ENCODE results near the gene NFYB. TPM values are rescaled to one million over a fixed set of nuclear protein-coding genes. Genes with fewer than 3 reads are reported as not detected.
"Not testable (repeated sequence)": the region's sequence is repeated elsewhere in the genome, so short reads cannot be mapped to it uniquely, and the experiment has no call there.

NFYB gene
- 19.0 and 22.1 TPM in 2 replicates for total RNA-seq (2014; rRNA removed; shearing (Covaris generic))
- 11.9 and 16.5 TPM in 2 replicates for polyA plus RNA-seq (2015; cell fraction: cytosol; rRNA removed)
- polyA plus RNA-seq (2015; cell fraction: nucleus; rRNA removed), result 29.5 and 37.7 TPM in 2 replicates

- peak; percentile 98 for DNase-seq (ENCODE audit: low read depth, low spot score)
- in situ Hi-C loops (cut with HindIII; ENCODE audit: low pct_unique_long_range_greater_than_20kb, low sequenced_read_pairs), result no loop called here
Measured at GRCh38 chr12:104137902-104138796, at the start of gene NFYB. Gene NFYB (minus strand): TSS chr12:104138210. CDS start chr12:104135453, 2,757 bp downstream.

DNA sequence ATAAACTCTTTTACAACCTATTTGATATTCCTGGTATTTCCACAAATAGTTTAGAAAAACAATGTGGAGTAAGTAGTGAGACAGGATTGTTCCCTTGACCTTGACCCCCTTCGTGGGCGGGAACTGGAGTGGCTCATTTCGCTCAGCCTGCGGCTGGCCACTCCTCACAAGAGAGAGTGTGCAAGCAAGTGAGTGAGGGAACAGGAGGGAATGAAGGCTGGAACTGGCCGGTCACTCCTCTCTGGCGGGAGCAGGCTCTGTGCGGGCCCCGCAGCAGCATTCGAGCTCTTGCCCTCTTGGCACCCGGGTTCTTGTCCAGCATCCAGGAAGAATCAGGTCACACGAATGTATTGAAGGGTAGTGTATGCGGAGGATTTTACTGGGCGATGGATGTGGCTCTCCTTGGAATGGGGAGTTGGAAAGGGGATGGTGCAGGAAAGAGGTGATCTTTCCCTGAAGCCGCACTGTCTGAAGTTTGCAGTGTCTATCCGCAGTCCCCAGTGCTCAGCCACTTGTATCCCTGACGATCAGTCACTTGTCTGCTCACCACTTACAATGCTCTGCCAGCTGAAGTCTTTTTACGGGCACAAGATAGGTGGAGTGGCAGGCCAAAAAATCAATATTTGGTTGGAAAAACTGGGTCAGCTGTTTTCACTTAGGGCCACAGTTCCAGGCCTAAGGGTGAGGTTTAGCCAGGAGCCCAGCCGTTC is 49.6 kb upstream of the NFYB start:
- in situ Hi-C loops (cut with HindIII; ENCODE audit: low pct_unique_long_range_greater_than_20kb, low sequenced_read_pairs), result no loop called here
- DNase-seq (ENCODE audit: low read depth, low spot score), result no peak

GRCh38 chr12:104183443-104183842 is 45.4 kb upstream of the NFYB start:
- in situ Hi-C loops (cut with HindIII; ENCODE audit: low pct_unique_long_range_greater_than_20kb, low sequenced_read_pairs), result no loop called here
- no peak for DNase-seq (ENCODE audit: low read depth, low spot score)

DNA sequence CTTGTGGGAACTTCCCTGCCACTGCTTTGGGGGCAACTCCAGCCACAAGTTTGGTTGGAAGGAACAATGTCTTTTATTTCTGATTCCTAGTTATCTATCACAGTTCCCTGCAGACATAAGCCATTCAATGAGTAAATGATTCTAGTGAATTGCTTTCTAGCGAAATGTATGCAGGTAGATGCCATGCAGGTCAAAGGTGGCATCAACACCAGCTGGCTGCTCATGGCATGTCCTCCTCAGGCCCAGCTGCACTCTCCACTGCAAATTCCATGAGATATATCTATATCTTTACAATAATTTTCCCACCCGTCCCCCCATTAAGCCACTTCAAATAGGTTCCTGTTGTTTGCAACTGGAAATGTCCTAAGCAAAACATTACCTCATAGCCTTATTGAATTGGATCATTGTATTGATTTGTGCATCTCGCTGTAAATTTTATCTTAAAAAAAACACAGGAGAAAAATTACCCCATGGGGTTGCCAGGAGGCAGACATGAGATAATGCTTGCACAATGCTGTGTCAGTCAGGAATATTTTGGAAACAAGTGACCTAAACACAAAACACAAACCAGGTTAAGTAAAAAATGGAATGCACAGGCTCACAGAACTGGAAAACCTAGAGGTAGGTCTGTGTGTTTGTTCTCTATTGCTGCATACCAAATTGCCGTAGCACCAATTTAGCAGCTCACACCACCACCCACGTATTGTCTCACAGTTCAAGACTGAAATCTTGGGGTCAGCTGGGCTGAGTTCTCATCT is 44.8 kb upstream of the NFYB start:
- no peak for DNase-seq (ENCODE audit: low read depth, low spot score)
- in situ Hi-C loops (cut with HindIII; ENCODE audit: low pct_unique_long_range_greater_than_20kb, low sequenced_read_pairs), result no loop called here

DNA sequence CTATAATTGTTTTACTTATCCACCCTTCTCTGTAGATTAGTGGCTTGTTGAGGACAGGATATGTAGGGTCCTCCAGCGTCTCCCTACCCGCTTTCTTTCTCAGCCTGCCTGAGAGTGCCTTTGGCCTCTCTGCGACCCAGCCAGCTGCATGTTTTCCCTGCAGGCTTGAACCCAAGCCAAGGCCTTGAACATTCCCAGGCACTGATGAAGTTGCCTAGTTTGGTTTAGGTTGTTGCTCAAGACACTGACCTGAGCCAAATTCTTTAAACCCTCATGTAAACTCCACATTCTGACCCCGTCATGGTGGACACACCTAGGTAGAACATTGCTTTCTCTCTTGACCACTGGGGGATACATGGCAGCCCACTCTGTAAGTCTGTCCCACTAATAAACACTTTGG is 44.1 kb upstream of the NFYB start:
- in situ Hi-C loops (cut with HindIII; ENCODE audit: low pct_unique_long_range_greater_than_20kb, low sequenced_read_pairs), result no loop called here
- DNase-seq (ENCODE audit: low read depth, low spot score), result no peak

GRCh38 chr12:104181313-104181712 is 43.3 kb upstream of the NFYB start:
- in situ Hi-C loops (cut with HindIII; ENCODE audit: low pct_unique_long_range_greater_than_20kb, low sequenced_read_pairs), result no loop called here
- DNase-seq (ENCODE audit: low read depth, low spot score), result no peak

DNA sequence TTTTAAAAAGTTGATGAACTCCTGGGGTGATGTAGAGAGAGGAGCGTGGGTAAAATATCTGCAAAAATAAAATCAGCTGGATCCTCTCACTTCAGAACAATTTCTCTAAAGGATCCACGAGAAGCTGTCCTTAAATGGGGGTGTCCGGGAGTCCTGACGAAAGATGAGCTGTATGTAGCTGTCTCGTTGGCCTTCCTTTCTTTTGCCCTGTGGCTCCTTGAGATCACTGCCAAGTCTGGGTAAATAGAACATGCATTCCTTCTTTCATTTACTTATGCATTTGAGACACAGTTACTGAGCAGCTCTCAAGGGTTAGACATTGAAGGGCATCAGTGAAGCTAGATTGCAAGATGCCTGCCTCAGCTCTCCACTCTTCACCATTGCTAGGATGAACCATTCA is 42.4 kb upstream of the NFYB start:
- in situ Hi-C loops (cut with HindIII; ENCODE audit: low pct_unique_long_range_greater_than_20kb, low sequenced_read_pairs), result no loop called here
- no peak for DNase-seq (ENCODE audit: low read depth, low spot score)

- peak; percentile 84 for DNase-seq (ENCODE audit: low read depth, low spot score)
- in situ Hi-C loops (cut with HindIII; ENCODE audit: low pct_unique_long_range_greater_than_20kb, low sequenced_read_pairs), result no loop called here
Measured at GRCh38 chr12:104177663-104178501, 39.9 kb upstream of the NFYB start.

- DNase-seq (ENCODE audit: low read depth, low spot score), result no peak
- in situ Hi-C loops (cut with HindIII; ENCODE audit: low pct_unique_long_range_greater_than_20kb, low sequenced_read_pairs), result no loop called here
Measured at GRCh38 chr12:104177336-104177662, 39.3 kb upstream of the NFYB start.

- no peak for DNase-seq (ENCODE audit: low read depth, low spot score)
- in situ Hi-C loops (cut with HindIII; ENCODE audit: low pct_unique_long_range_greater_than_20kb, low sequenced_read_pairs), result no loop called here
Measured at GRCh38 chr12:104175726-104176247, 37.8 kb upstream of the NFYB start.

DNA sequence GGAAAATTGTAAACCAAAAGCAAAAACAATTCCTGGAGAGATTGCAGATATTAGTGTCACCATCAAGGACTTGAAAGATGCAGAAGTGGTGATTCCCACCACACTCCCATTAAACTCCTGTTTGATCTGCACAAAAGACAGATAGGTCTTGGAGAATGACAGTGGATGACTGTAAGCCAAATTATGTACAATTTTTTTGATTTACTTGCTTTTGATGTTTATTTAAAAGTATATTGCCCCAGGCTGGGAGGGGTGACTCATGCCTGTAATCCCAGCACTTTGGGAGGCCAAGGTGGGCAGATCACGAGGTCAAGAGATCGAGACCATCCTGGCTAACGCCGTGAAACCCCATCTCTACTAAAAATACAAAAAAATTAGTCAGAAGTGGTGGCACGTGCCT is 35.8 kb upstream of the NFYB start:
- in situ Hi-C loops (cut with HindIII; ENCODE audit: low pct_unique_long_range_greater_than_20kb, low sequenced_read_pairs), result not testable (repeated sequence)

DNA sequence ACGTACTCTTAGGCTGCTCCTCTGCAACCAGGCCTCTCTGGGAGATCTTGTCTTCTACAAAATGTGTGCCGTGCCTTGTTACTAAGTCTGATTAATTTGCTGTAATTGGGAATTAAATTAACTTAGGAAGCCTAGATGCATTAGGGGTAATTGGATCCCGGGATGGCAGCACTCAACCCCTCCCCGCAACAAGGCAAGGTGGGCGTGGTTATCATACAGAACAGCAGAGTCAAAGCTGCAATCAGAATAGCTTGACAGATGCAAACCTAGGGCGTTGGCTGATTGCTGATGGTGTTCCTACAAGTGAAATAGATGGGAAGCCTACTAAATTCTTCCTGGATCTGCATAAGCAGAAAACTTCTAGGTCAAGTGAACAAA is 34.5 kb upstream of the NFYB start:
- no peak for DNase-seq (ENCODE audit: low read depth, low spot score)
- in situ Hi-C loops (cut with HindIII; ENCODE audit: low pct_unique_long_range_greater_than_20kb, low sequenced_read_pairs), result no loop called here

More for the DNA sequence above, 35.8 kb upstream of the NFYB start:
- DNase-seq (ENCODE audit: low read depth, low spot score), result not testable (repeated sequence)

GRCh38 chr12:104171785-104172569 is 34.0 kb upstream of the NFYB start:
- DNase-seq (ENCODE audit: low read depth, low spot score), result no peak
- in situ Hi-C loops (cut with HindIII; ENCODE audit: low pct_unique_long_range_greater_than_20kb, low sequenced_read_pairs), result no loop called here

DNA sequence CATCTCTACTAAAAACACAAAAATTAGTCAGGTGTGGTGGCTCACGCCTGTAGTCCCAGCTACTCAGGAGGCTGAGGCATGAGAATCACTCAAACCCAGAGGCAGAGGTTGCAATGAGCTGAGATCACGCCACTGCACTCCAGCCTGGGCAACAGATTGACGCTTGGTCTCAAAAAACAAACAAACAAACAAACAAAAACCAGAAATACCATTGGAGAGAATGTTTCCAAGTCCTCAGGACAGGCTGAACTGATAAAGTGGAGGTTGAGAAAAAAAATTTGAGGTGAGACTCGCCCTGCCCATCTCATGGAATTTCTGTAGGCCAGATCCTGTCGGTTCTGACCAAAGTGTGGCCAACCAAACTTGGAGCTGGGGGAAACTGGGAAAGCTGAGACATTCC is 30.6 kb upstream of the NFYB start:
- in situ Hi-C loops (cut with HindIII; ENCODE audit: low pct_unique_long_range_greater_than_20kb, low sequenced_read_pairs), result no loop called here
- DNase-seq (ENCODE audit: low read depth, low spot score), result no peak

- in situ Hi-C loops (cut with HindIII; ENCODE audit: low pct_unique_long_range_greater_than_20kb, low sequenced_read_pairs), result no loop called here
- DNase-seq (ENCODE audit: low read depth, low spot score), result no peak
Measured at GRCh38 chr12:104167519-104168458, 29.8 kb upstream of the NFYB start.
